ENCODE measurements around the gene BCAS3.

GRCh38 chr17:60653569-60653968 lies 24.1 kb upstream of the BCAS3 start:
- TF ChIP-seq POLR2A (IDR thresholded peaks at IDR 0.05; ENCODE audit: low read depth, low read length): no peak
- TF ChIP-seq POLR2AphosphoS5 (IDR thresholded peaks at IDR 0.05; ENCODE audit: low read depth, low read length): no peak
- no peak for TF ChIP-seq PAX5 (IDR thresholded peaks at IDR 0.05; ENCODE audit: insufficient read depth, low read length, severe bottlenecking)
- TF ChIP-seq TAF1 (IDR thresholded peaks at IDR 0.05; ENCODE audit: low read depth, low read length): no peak
- TF ChIP-seq SPI1 (IDR thresholded peaks at IDR 0.05; ENCODE audit: low read depth, low read length): no peak
